GM19324 (cell line): ENCODE results near the gene IGSF3.
"Not testable (repeated sequence)": the region's sequence is repeated elsewhere in the genome, so short reads cannot be mapped to it uniquely, and the experiment has no call there.

Source experiments
- ATAC-seq: cut with Tn5 transposase; IDR thresholded peaks from one replicate; pipeline ENCODE4 v1.9.1; 2021; ENCODE audit warnings: mild to moderate bottlenecking, moderate library complexity; ENCODE audit not compliant: unreplicated experiment, low FRiP score

IGSF3 gene

DNA sequence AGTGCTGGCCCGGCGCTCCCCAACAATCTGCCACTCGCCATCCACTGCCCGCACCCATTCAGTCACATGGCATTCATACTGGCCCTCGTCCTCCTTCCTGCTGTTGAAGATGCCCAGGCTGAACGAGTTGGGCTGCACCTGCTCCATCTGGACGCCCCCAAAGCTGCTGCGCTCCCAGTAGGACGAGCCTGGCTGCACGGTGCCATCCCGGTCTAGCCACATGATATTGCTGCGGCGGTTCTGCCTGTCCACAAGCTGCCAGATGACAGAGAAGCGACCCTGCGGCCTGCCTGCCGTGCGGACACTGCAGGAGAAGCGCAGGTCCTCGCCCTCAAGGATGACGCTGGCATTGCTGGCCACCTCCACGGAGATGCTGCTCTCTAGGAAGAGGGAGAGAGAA is 63.9 kb downstream of the IGSF3 start:
- ATAC-seq, result not testable (repeated sequence)

DNA sequence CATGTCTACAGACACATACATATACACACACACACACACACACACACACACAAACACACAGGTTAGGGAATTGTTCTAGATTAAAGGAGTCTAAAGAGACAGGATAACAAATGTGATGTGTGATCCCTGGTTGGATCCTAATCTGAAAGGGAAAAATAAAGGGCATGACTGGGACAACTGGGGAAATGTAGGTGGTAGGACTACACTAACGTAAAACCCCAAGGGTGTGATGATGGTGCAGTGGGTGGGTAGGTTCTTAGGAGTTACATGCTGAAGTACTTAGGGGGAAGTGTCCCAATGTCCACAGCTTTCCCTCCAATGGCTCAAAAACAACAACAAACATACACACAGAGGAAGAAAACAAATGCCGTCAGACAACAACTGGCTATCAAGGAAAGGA is 68.2 kb downstream of the IGSF3 start:
- ATAC-seq, result not testable (repeated sequence)

DNA sequence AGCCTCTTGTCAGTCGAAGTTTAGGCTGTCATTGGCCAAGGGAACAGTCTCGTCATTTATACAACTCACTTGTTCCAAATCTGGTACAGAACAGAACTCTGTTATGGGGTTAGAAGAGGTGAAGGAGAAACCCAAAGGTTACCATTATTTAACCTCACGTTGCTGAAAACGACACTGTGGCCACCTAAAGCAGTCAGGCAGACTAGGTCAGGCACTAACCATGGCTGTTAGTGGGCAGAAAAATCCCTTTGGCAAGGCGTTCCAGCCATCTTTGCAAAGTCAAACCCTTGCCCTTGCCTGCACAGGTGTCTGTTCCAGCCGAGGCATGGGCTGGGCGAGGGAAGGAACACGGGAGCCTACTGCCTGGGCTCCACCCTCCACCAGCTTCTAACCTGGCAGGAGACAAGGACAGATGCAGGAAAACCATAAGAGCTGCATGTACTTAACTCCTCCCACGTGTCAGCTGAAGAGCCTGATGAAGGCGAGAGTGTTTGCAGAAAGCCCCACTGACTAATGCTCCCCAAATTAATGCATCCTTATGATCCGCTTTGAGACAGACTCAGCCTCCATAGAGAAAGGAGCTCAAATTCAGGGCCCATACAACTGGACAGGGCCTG is 69.0 kb downstream of the IGSF3 start:
- not testable (repeated sequence) for ATAC-seq

DNA sequence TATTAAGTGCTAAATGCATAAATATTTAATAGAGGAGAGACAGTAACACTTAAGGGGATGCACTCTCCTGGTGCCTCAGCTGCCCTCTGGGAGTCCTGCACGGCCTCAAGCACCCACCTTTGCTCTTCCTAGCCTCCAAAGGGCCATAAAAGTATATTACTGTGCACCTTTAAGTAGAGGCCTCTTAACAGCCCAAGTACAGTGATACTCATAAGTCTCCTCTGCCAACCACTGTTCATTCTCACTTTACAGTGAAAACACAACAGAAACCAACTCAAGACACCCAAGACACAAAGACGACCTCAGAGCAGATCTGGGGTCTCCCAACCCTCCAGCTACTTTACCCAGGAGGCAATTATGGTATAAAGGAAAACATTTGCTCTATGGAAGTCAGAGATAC is 70.1 kb downstream of the IGSF3 start:
- peak; percentile 38 for ATAC-seq

DNA sequence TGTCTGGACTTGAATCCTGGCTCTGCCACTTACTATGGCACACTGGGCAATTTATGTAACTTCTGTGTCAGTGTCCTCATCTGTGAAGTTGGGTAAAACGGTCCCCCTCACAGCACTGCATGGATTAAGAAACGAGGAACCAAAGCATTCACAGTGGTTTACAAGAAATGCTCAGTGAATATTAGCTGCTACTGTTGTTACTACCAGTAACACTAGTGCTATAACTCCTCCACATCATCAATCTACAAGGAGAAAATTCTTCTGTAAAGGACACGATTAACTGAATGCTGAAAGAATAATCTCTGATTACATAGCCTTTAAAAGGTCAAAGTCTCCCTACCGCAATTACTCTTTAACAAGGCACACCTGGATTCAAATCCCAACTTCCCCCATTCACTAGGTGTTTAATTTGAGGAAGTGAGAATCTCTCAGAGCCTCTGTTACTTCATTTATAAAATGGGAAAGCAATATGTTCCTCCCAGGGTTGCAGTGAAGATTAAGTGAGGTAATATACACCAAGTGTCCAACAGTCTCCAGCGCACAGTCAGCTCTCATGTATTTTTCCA is 70.7 kb downstream of the IGSF3 start:
- ATAC-seq, result not testable (repeated sequence)

DNA sequence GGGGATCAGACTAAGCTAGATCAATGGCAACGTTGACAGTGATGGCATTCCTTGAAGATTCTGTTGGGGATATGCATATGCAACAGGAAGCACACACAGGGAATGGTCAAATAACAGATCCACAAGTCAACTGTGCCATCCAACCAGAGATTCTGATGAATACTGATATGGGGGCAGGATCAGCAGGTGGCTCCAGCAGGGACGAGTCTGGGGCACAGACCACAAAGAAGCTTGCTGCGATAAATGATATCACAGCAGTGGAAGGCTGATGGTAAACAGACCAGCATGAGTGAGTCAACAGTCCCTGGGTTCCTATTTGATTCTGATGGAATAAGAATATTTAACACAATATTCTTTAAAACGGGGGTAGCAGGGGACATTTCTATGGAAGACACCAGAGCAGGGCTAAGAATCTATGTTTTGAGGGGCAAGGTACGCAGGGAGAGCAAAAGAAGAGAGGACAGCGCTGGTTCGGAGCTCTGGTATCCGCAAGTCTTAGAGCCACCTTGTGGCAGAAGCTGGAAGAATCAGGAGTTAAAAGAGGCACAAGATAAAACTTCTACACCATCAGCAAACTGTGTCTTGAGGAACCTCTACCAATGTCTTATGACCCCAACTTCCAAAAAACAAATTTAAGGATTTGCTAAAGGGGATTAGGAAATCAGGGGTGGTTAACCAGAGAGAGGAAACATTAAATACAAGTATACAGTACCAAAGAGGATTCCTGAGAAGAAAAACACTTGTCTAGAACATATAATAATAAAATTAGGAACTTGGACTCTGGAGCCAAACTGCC is 71.4 kb downstream of the IGSF3 start:
- ATAC-seq, result not testable (repeated sequence)

DNA sequence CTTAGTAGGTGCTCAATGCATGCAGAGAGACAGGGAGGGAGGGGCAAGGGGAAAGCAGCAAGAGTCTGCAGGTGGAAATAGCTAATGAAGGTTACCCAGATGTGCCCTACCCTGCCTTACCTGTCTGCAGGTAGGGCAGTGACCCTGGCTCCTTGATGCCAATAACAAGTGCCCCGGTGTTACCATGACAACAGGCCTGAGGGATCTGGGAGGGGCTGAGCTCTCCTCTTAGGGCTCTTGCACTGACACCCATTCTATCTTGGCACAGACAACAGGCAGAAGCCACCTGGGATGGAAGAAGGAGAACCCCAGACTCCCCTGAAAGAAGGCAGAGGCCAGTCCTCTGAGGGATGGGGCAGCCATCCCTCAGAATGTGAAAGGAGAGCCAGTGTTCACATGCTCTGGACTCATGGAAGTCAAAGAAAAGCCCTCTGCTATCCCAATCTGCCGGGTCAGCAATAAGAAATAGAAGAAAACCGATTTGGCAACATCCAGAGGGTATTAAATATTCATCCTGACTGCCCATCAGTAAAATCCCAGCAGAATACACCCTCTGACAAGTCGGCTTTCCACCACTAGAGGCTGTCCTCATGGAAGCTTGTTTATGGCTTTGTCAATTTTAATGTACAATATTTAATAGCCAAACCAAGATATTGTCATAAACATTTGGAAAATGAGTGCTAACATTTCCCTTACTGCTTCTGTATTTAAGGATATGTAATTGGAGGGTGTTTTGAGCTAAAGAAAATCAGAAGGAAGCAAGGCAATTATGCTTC is 72.3 kb downstream of the IGSF3 start:
- ATAC-seq, result not testable (repeated sequence)

DNA sequence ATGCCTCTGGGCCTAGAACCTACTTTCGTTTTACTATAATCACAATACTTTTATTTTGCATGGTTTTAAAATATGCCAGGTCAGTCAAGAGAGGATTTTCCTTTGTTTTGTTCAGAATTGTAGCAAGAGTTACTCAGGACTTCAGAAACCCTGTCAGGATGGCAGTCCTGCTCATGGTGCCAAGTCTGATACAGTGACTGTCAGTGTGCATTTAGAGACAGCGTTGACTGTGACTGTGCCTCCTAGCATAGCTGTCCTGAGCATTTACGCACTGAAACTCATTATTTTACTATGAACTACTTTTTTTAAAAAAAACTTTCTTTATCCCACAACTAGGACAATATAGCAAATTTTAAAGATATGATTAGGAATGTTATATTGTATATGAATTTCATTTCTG is 73.6 kb downstream of the IGSF3 start:
- not testable (repeated sequence) for ATAC-seq

DNA sequence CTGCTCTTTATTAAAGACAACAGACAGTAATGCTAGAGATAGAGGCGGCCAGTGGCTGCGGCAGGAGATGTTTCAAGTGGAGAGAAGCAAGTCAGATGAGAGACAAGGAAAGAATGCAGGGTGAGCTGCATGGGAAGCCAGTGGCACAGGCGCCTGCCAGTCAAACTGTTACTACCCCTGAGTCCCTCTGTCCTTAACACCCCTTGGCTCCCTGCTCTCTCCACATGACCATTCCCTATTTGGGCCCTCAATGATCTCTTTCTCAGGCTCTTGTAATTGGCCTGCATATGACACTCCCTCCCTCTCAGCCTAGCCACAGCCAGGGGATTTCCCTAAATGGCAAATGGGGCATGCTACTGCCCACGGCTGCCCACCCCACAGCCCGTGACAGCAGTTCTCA is 74.1 kb downstream of the IGSF3 start:
- ATAC-seq, result not testable (repeated sequence)

DNA sequence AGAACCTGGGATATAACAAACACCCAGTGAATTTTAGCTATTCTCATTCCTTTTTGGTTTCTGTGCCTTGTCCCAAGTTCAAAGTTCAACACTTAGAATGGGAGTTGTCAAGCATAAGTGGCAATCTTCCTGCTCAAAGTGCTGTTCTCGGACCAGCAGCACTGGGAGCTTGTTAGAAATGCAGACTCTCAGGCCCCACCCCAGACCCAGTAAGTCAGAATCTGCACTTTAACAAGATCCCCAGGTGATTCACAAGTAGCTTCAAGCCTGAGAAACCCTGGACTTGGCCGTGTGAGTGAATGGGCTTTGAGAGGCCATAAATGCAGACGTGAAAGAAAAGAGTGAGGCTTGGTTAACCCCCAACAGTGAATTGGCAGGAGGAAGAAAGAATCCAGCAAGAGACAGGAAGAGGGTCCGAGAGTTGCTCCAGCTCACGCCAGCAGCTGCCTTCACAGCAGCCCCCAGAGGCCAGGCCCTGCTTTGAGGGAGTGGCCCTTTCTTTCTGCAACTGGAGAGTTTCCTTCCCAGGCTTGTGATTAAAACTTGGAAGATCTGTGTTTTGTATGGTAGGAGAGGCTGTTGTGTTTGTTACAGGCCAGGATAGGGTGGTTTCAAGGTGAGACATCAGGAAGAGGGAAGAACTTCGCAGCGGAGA is 75.5 kb downstream of the IGSF3 start:
- not testable (repeated sequence) for ATAC-seq

DNA sequence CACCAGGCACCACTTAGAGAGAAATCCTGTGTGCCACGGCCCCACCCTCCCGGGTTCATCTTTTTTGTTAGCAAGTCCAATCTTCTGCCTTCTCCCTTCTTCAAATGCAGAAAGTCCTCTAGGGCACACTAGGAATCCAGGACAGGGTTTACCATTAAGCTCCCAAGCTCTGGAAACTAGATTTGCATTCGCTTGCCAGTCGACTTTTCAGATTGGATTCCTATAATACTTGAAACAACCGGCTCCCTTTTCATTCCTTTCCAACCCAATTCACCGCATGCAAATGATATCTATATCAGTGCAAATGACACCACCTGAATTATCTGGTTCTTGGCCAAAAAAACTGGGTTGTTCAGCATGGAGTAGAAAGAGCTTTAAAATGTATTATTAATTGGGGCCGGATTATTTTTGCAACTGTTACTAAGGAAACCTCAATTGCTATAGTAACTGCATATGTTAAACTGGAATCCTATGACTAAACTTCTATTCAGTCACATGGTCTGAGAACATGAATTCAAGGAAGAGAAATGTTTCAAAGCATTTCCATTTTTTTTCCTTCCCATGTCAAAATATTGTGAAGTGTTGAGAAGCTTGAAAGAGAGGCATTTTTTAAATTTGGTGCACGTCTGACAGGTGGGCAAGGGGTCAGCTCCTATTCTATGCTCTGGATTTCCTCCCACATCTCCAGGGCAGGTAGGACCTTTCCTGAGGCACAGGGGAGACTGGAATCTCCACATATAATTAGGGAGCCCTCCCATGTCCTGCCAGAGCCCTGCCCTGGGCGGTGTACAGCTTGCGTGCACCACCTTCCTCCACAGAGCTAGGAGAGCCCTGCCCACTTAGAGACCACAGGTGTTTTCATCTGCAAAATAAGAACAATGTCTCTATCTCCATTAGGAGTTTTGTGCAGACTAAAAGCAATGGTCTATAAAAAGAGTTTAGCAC is 76.3 kb downstream of the IGSF3 start:
- not testable (repeated sequence) for ATAC-seq

DNA sequence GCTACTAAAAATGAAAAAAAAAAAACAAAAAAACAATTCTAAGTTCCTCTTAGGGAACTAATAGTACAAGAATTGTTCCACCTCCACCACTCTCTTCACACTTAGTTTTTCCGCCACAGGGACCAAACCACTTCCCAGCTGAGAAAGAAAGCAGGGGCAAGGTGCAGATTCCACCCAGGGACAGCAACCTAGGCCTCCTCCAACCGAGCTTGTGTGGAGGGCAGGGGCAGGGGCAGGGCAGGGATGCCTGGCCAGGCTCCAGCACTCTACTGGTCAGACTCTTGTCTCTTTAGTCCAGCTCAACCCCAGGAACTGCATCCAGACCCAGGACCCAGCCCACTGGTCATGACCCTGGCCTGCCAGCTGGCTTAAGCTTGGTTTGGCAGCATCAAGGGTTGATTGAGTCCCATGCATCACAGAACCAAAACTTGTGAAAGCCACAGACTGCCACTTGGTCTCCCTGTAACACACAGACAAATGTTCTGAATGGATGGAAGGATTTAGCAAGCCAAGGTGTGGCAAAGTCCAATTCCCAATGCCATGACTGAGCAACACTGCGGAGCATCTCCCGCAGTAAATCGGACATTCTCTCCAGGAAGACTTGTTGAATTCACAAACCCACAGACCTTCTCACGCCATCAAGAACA is 77.1 kb downstream of the IGSF3 start:
- not testable (repeated sequence) for ATAC-seq

DNA sequence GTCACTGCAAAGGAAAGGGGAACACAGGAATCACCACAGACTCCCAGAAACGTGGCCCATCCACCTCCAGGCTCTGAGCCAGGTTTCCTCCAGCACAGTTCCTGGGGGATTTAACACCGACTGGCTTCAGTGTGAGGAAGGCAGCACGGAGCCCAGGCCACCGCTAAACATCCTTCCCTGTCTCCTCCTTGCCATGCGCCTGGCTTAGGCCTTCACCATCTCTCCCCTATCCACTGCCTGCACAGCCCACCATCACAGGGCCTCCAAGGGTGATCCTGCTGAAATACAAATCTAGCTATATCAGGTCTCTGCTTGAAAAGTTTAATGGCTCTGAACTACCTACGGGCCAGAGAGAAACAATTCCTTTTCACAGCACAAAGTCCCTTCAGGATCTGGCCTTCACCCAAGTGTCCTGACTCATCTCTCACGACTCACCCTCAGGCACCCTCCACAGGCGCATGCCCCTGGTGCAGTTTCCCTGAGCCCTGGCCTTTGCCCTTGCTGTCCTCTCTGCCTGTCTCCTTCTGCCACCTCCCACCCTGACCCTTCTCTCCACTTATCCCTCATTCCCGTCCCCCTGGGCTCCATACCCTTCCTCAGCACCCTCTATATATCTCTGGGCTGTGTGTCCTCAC is 78.3 kb downstream of the IGSF3 start:
- not testable (repeated sequence) for ATAC-seq

DNA sequence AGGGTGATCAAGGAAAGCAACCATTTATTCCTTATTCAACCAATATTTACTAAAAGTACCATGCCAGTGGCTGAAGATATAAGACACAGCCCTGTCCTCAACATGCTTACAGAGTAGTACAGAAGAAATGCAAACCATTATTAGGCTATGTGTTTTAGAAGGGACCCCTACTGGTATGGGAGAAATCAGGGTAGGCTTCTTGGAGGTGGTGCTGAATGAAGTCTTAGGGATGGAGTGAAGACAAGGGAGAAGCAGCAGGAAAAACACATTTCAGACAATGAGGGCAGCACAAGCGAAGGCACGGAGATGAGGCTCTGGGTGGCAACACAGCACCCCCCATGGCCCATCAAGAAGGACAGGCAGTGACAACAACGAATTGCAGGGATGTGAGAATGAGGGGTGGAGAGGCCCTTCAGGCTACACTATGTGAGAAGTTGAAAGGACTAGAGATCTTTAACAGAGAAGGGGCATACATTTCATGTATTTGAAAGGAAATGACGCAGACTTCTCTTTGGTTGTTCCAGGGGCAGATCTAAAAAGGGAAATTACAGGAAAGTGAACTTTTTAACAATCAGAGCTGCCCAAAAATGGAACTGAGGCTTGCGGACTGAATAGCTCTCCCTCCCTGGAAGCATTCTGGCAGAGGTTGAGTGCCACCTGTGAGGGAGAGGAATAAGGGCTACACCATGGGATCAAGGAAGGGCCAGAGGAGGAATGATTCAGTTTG is 79.9 kb downstream of the IGSF3 start:
- ATAC-seq, result no peak

DNA sequence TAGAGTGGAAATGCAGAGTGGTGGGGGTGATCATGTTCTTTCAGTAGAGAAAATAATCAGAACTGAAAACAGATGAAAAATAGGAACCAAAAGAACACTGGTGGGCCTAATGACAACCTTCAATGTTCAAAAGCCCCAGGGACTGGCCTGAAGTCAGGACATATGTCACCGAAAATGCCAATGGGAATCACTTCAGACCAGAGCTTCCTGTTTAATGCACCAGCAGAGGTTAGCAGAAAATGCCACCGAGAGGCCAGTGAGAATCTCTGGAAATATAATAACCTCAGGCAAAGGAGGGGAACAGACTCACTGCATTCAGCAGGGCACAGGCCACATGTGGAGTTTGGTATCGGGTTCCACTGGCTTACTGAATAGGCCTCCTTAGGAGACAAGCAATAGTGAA is 80.8 kb downstream of the IGSF3 start:
- ATAC-seq, result peak; percentile 44

DNA sequence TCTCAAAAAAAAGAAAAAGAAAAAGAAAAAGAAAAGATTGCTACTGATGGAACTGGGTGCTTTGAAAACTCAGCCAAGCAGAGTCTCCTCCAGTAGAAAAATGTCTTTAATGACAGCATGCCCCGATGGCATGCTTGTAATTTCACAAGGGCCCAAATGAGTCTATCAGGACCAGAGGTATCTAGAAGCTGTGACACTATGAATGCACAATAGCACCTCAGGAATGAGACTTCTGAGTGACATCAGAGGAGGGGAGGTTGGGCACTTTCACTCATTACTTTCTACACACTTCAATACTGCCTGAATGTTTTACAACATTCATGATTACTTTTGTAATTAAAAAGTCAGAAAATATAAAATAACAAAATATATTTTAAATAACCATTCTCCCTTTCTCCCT is 81.6 kb downstream of the IGSF3 start:
- no peak for ATAC-seq

DNA sequence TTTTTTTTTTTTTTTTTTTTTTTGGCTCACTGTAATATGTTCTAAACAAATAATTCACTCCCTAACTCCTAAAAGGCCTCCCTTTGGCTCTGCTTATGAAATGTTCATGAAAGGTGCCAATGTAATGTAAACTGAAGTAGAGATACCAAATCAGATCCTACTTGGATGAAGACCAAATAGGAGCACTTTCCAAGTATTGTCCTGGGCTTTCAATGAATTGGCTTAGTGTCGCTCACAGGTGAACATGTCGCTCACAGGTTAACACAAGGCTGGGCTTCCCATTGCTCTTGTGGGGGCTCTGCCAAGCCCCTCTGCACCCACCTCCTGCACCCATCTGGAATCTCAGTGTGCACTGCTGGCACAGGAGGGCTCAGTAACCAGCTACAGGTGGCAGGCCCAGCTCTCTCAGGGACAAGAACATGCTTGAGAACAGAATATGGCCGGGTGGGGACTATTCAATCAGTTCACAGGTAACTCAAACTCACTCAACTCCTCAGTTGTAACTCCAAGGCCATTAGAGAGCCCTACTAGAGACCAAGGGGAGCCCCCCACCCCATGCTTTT is 86.1 kb downstream of the IGSF3 start:
- ATAC-seq, result no peak
